Measurements from ENCODE around the gene DPYD. TPM values are rescaled to one million over a fixed set of nuclear protein-coding genes. Genes with fewer than 3 reads are reported as not detected.

DPYD gene
- total and polyA plus RNA-seq, 9 of the 15 experiments (the other 6 are each of a cell fraction or from before 2014, with no cell fraction given): 0.03 to 0.25 (median 0.08) TPM; not detected in 2

DNA sequence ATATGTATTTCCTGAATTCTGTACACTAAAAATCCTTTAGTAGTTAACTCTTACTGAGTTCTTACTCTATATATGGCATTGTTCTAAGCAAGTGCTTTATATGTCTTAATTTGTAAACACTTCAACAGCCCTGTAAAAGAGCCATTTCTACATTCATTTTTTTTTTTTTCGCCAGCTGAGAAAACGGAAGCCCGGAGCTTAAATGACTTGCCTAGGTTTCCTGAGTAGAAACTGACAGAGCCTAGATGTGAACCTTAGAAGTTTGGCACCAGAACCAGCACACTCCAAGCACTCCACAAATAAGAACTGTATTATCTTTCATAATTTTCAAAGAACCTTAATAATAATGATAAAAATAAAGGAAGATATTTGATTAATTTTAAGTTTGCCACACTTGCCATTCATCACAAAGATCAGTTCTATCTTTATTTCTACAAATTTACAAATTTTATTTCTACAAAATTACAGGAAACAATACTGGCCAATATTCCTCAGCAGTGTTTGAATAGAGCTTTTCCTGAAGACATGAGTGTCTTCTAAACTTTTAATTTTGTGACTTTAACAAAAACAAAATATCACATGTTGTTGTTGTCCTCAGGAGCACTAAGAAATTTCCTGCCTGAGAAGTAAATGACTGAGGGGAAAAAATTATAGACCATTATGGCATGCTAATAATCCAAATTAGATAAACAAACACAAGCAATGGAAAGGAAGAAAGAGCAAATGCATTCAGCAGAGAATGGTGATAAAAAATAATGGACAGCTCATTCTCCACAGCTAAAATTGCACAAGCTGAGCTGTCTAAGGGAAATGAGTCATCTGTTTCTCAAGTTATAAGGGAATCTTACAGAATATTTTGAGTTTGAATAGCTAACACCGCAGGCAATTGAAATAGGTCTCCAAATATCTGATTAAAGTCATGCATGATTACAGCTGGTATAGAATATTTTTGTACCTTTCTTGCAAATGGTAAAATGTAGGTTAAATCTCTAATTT, 71.2 kb downstream of the DPYD start:
- POLR2A ChIA-PET: no interaction called here

DNA sequence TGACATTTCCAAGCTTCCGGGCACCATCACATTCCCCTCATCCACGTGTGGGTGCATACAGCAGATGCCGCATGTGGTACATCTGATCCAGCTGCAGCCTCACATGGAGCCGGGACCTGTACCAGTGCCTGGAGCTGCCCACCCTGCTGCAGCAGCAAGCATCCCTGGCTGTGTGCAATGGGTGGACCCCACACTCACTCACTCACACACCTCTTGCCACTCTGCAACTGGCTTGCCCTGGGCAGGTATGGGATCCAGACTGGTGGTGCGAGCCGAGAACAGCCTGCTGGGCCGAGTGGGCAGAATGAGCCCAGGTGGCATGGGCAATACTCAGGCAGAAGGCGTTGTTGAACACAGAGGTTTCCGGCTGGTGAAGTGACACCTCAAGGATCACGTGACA, 75.0 kb downstream of the DPYD start:
- Histone ChIP-seq H3K4me2 (ENCODE audit: insufficient read depth, low read length) (no peak overlapping the region), H3K9me3 (replicated peaks; ENCODE audit: control insufficient read depth, insufficient read depth, low read depth, low read length) (0 out of 2 replicates have a peak, but pooled peaks cover 3% of the 10 kb centered on the region), H3K9me1 (ENCODE audit: control insufficient read depth, insufficient read depth, low read length) (no peaks in the 10 kb centered on the region), H2AFZ (ENCODE audit: low read depth, low read length) (no peak overlapping the region), H3K4me3 (no peak overlapping the region), H3K27ac (ENCODE audit: extremely low read depth, low read depth, low read length) (no peak overlapping the region), H3K36me3 (ENCODE audit: control insufficient read depth, insufficient read depth, low read length) (no peaks in the 10 kb centered on the region), H3K9ac (ENCODE audit: insufficient read depth in 1 of 2, low read depth in 2 of 2, low read length in 2 of 2) (no peak overlapping the region), H3K27me3 (ENCODE audit: control insufficient read depth in 2 of 2, insufficient read depth in 2 of 2, low read length in 2 of 2) (no peaks in the 10 kb centered on the region), H3K79me2 (ENCODE audit: control insufficient read depth, insufficient read depth, low read length) (no peaks in the 10 kb centered on the region), H4K20me1 (replicated peaks; ENCODE audit: control insufficient read depth, insufficient read depth, low read length) (no peaks in the 10 kb centered on the region), H3K4me1 (replicated peaks in 1 of 2; ENCODE audit: control insufficient read depth in 2 of 2, insufficient read depth in 2 of 2, low read length in 2 of 2) (no peaks in the 10 kb centered on the region)
- ATAC-seq (no peak), FAIRE-seq (no peak), DNase-seq (ENCODE audit: extremely low read depth in 1 of 4, low spot score in 3 of 4) (no peak)
- in situ Hi-C loops (cut with MboI): no loop called here
- 0% methylated on average over 10 of the region's 10 CpGs for WGBS (ENCODE audit: insufficient coverage, low coverage, missing lambda C conversion rate)
- no TSS peak for BruUV-seq (replicated peaks)
- intact Hi-C loops (cut with micrococcal nuclease): no loop called here
- POLR2A ChIA-PET: no interaction called here
- CTCF ChIA-PET (ENCODE audit: low intra/inter-chr PET ratio): no interaction called here
- TF ChIP-seq PRPF4 (IDR thresholded peaks at IDR 0.05; ENCODE audit: insufficient read depth, low read depth, low read length, poor library complexity, severe bottlenecking): no peak
- TF ChIP-seq ZNF740 (CRISPR knock-in tag; IDR thresholded peaks at IDR 0.05): no peak
- no peak for TF ChIP-seq ZNF740 (tag; IDR thresholded peaks at IDR 0.05)
- TF ChIP-seq ZZZ3 (IDR thresholded peaks at IDR 0.05): no peak
- no peak for TF ChIP-seq SP1 (CRISPR knock-in tag; IDR thresholded peaks at IDR 0.05)
- no peak for TF ChIP-seq CBX3 (IDR thresholded peaks at IDR 0.05; ENCODE audit: borderline replicate concordance in 1 of 2, low read length in 2 of 2)
- no peak for TF ChIP-seq ZNF197 (CRISPR knock-in tag; IDR thresholded peaks at IDR 0.05; ENCODE audit: low read depth)
- no peak for TF ChIP-seq SNIP1 (IDR thresholded peaks at IDR 0.05; ENCODE audit: low read depth)
- TF ChIP-seq TAL1 (IDR thresholded peaks at IDR 0.05): no peak
- no peak for TF ChIP-seq ZNF507 (tag; conservative IDR thresholded peaks at IDR 0.05)
- TF ChIP-seq MTA1 (IDR thresholded peaks at IDR 0.05; ENCODE audit: borderline replicate concordance): no peak
- TF ChIP-seq CHD2 (IDR thresholded peaks at IDR 0.05; ENCODE audit: low read depth, low read length): no peak
- TF ChIP-seq, protein P1, sequence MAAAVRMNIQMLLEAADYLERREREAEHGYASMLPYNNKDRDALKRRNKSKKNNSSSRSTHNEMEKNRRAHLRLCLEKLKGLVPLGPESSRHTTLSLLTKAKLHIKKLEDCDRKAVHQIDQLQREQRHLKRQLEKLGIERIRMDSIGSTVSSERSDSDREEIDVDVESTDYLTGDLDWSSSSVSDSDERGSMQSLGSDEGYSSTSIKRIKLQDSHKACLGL (CRISPR knock-in tag; IDR thresholded peaks at IDR 0.05; ENCODE audit: borderline replicate concordance, poor library complexity, severe bottlenecking): no peak

More for the DNA sequence above, 71.2 kb downstream of the DPYD start:
- H3K4me1 ChIP-seq (replicated peaks in 1 of 2; ENCODE audit: control insufficient read depth in 2 of 2, insufficient read depth in 2 of 2, low read length in 2 of 2): no peaks in the 10 kb centered on the region
- H3K79me2 ChIP-seq (ENCODE audit: control insufficient read depth, insufficient read depth, low read length): no peaks in the 10 kb centered on the region
- H2AFZ ChIP-seq (ENCODE audit: low read depth, low read length): no peak overlapping the region
- no peak overlapping the region for H3K9ac ChIP-seq (ENCODE audit: insufficient read depth in 1 of 2, low read depth in 2 of 2, low read length in 2 of 2)
- ATAC-seq (no peak), DNase-seq (ENCODE audit: extremely low read depth in 1 of 4, low spot score in 3 of 4) (no peak), FAIRE-seq (no peak)
- intact Hi-C loops (cut with micrococcal nuclease): no loop called here
- BruUV-seq (replicated peaks): no TSS peak
- H3K36me3 ChIP-seq (ENCODE audit: control insufficient read depth, insufficient read depth, low read length): no peaks in the 10 kb centered on the region
- WGBS (ENCODE audit: insufficient coverage, low coverage, missing lambda C conversion rate): 2% methylated on average over 4 of the region's 4 CpGs
- CTCF ChIA-PET (ENCODE audit: low intra/inter-chr PET ratio): no interaction called here
- in situ Hi-C loops (cut with MboI): no loop called here
- no peak for TF ChIP-seq ZKSCAN8 (CRISPR knock-in tag; IDR thresholded peaks at IDR 0.05)
- H3K4me2 ChIP-seq (ENCODE audit: insufficient read depth, low read length): no peak overlapping the region
- no peak overlapping the region for H3K27ac ChIP-seq (ENCODE audit: extremely low read depth, low read depth, low read length)
- no peaks in the 10 kb centered on the region for H3K9me3 ChIP-seq (replicated peaks; ENCODE audit: control insufficient read depth, insufficient read depth, low read depth, low read length)
- no peaks in the 10 kb centered on the region for H3K27me3 ChIP-seq (ENCODE audit: control insufficient read depth in 2 of 2, insufficient read depth in 2 of 2, low read length in 2 of 2)
- H4K20me1 ChIP-seq (replicated peaks; ENCODE audit: control insufficient read depth, insufficient read depth, low read length): no peaks in the 10 kb centered on the region
- H3K9me1 ChIP-seq (ENCODE audit: control insufficient read depth, insufficient read depth, low read length): no peaks in the 10 kb centered on the region
- H3K4me3 ChIP-seq: no peak overlapping the region
